HepG2 (cell line): Measurements from ENCODE around the gene ZNF705A. TPM values are rescaled to one million over a fixed set of nuclear protein-coding genes. Genes with fewer than 3 reads are reported as not detected.

ENCODE experiments used
- ATAC-seq: fragments of 200-7000 bp; cut with Tn5 transposase; 3 replicates; pipeline ENCODE4 v1.9.1; 2020; ENCODE audit warnings: mild to moderate bottlenecking, moderate library complexity
- BruUV-seq: library from RNA; stranded (reverse); fragments of 400-500 nt; replicated peaks from 2 replicates; lab custom pipeline; 2021; lab: Mats Ljungman, UMichigan
- CTCF ChIA-PET: fragments of 300-600 bp; formaldehyde crosslinking; extraction: SDS; loops from one replicate; lab custom pipeline; 2021; ENCODE audit warnings: low total read pairs, inconsistent platforms, low intra/inter-chr PET ratio; lab: Yijun Ruan, JAX
- POLR2A ChIA-PET: fragments of 350-600 bp; sonication (Branson Sonifier 250); formaldehyde crosslinking; loops from one replicate; lab custom pipeline; 2020; ENCODE audit warnings: antibody characterized with exemption, inconsistent platforms; lab: Yijun Ruan, JAX
- DNase-seq: peaks from one replicate; pipeline ENCODE4 v3.0.0-alpha.2; 2015; ENCODE audit warnings: low spot score
- FAIRE-seq: peaks from 3 replicates; lab custom pipeline; 2011; peaks lifted over from hg19 to GRCh38; lab: Jason Lieb, UNC
- H2AFZ ChIP-seq: one replicate; pipeline ENCODE4 v1.6.1; 2011; ENCODE audit warnings: low read length, inconsistent platforms
- H3K27ac ChIP-seq: fragments of 300-600 bp; 3 replicates; pipeline ENCODE4 v1.8.0; 2011; ENCODE audit warnings: mixed run types, mild to moderate bottlenecking, mixed read lengths, low read length, inconsistent platforms; ENCODE audit not compliant: insufficient read depth; ENCODE audit errors: extremely low read length
- H3K27me3 ChIP-seq, 2 experiments: fragments of 200-600 bp in 1 of 2; 2 replicates in 1 of 2; 3 replicates in 1 of 2; pipeline versions ENCODE4 v1.6.0 to v1.8.0; 2011; ENCODE audit warnings: low read length in 2 of 2, mild to moderate bottlenecking in 2 of 2, moderate library complexity in 2 of 2, inconsistent platforms in 1 of 2; ENCODE audit not compliant: insufficient read depth in 2 of 2, control insufficient read depth in 1 of 2
- H3K36me3 ChIP-seq, 2 experiments: fragments of 200-600 bp in 1 of 2; replicated peaks in 1 of 2; 2 replicates in 1 of 2; 3 replicates in 1 of 2; pipeline versions ENCODE4 v1.5.1 to v1.8.0; 2011; ENCODE audit warnings: low read length in 2 of 2, inconsistent platforms in 1 of 2; ENCODE audit not compliant: insufficient read depth in 2 of 2, control insufficient read depth in 1 of 2
- H3K4me1 ChIP-seq: 2 replicates; pipeline ENCODE4 v1.5.1; 2012; ENCODE audit warnings: low read length, inconsistent platforms; ENCODE audit not compliant: insufficient read depth
- H3K4me2 ChIP-seq: 2 replicates; pipeline ENCODE4 v1.6.0; 2011; ENCODE audit warnings: low read depth, low read length, inconsistent platforms
- H3K4me3 ChIP-seq, 3 experiments: fragments of 200-600 bp in 1 of 3; sonication (generic), shearing (Covaris generic) in 1 of 3; replicated peaks in 1 of 3; 2 replicates each; pipeline ENCODE4 v1.5.1; 2011 to 2016; ENCODE audit warnings: low read length in 3 of 3, inconsistent platforms in 2 of 3, low read depth in 2 of 3, mild to moderate bottlenecking in 2 of 3, control low read depth in 1 of 3, mixed read lengths in 1 of 3; ENCODE audit not compliant: insufficient read depth in 1 of 3
- H3K79me2 ChIP-seq: one replicate; pipeline ENCODE4 v1.6.1; 2011; ENCODE audit warnings: low read length, inconsistent platforms; ENCODE audit not compliant: insufficient read depth
- H3K9ac ChIP-seq: 2 replicates; pipeline ENCODE4 v1.6.0; 2011; ENCODE audit warnings: mild to moderate bottlenecking, low read depth, low read length, inconsistent platforms; ENCODE audit not compliant: insufficient read depth
- H3K9me3 ChIP-seq: 2 replicates; pipeline ENCODE4 v1.5.1; 2012; ENCODE audit warnings: mild to moderate bottlenecking, low read length
- H4K20me1 ChIP-seq: 2 replicates; pipeline ENCODE4 v1.6.0; 2011; ENCODE audit warnings: inconsistent platforms, mild to moderate bottlenecking, low read length, moderate library complexity; ENCODE audit not compliant: insufficient read depth
- ETV5 ChIP-seq: IDR thresholded peaks from 2 replicates; pipeline ENCODE4 v1.6.1; 2018; ENCODE audit warnings: missing biosample characterization, missing genetic modification reagents, inconsistent platforms, borderline replicate concordance
- FOXC1 ChIP-seq: sonication (generic); formaldehyde crosslinking; IDR thresholded peaks from 2 replicates; pipeline ENCODE4 v1.8.0; 2022; ENCODE audit warnings: mild to moderate bottlenecking, missing genetic modification reagents, borderline replicate concordance
- NR0B2 ChIP-seq: sonication (generic); formaldehyde crosslinking; IDR thresholded peaks from 2 replicates; pipeline ENCODE4 v1.4.0; 2020; ENCODE audit warnings: mild to moderate bottlenecking, missing genetic modification reagents
- PHF8 ChIP-seq: sonication (generic); formaldehyde crosslinking; IDR thresholded peaks from 2 replicates; pipeline ENCODE4 v1.5.0; 2020; ENCODE audit warnings: missing genetic modification reagents
- ZFP36L2 ChIP-seq: sonication (generic); formaldehyde crosslinking; IDR thresholded peaks from 2 replicates; pipeline ENCODE4 v1.4.0; 2020; ENCODE audit warnings: missing genetic modification reagents
- ZMYM3 ChIP-seq: sonication (generic); formaldehyde crosslinking; IDR thresholded peaks from 2 replicates; pipeline ENCODE4 v1.5.1; 2020; ENCODE audit warnings: mild to moderate bottlenecking, missing genetic modification reagents
- ZNF660 ChIP-seq: sonication (generic); formaldehyde crosslinking; IDR thresholded peaks from 2 replicates; pipeline ENCODE4 v1.5.1; 2020; ENCODE audit warnings: mild to moderate bottlenecking, low read depth, missing genetic modification reagents, borderline replicate concordance
- ZNF766 ChIP-seq: sonication (generic); formaldehyde crosslinking; IDR thresholded peaks from 2 replicates; pipeline ENCODE4 v1.5.0; 2020; ENCODE audit warnings: missing genetic modification reagents, borderline replicate concordance
- ZNF768 ChIP-seq: sonication (generic); formaldehyde crosslinking; IDR thresholded peaks from 2 replicates; pipeline ENCODE4 v1.4.0; 2020; ENCODE audit warnings: missing genetic modification reagents
- WGBS: methylation state at CpG from one replicate; pipeline ENCODE4 v1.1.6; 2017; ENCODE audit warnings: low lambda C conversion rate; 5-methylcytosine and 5-hydroxymethylcytosine counted together
- in situ Hi-C: cut with HindIII; loops from 2 replicates; pipeline ENCODE4 v1.10.0; 2017; ENCODE audit warnings: low pct_unique_long_range_greater_than_20kb; ENCODE audit not compliant: extremely low pct_ligation_motif_present
- intact Hi-C: fragments of 100-400 bp; cut with micrococcal nuclease; formaldehyde crosslinking; loops from one replicate; pipeline ENCODE4 v1.10.0; 2022; ENCODE audit not compliant: unreplicated experiment
- polyA plus RNA-seq, 8 experiments: library from polyadenylated mRNA; depleted of rRNA in 3 of 8; stranded (reverse) in 7 of 8; unstranded in 1 of 8; fragments of >200 nt; fragmentation: Illumina TruSeq in 4 of 8; extraction: Trizol in 4 of 8; gene quantifications; 2 replicates each; pipeline versions ENCODE4 v1.2.1 to v1.2.3, GENCODE V29; 2011 to 2016; ENCODE audit warnings: low read depth in 4 of 8, missing spikeins in 1 of 8, mixed read lengths in 1 of 8; ENCODE audit not compliant: insufficient read depth in 1 of 8
- total RNA-seq, 5 experiments: library from RNA; depleted of rRNA; stranded (reverse); fragments of >200 nt; fragmentation: Illumina TruSeq; extraction: Trizol; gene quantifications; 2 replicates each; pipeline ENCODE4 v1.2.3, GENCODE V29; 2016; ENCODE audit warnings: low read depth in 1 of 5
- TF ChIP-seq, protein P1 (sequence below): IDR thresholded peaks from 2 replicates; pipeline ENCODE4 v1.6.1; 2016; ENCODE audit warnings: low read depth, control low read depth
- TF ChIP-seq, protein P2 (sequence below), 2 experiments: fragments of 450-650 bp in 1 of 2; sonication (generic) in 1 of 2; formaldehyde crosslinking; IDR thresholded peaks; 2 replicates each; pipeline versions ENCODE4 v1.5.0 to v1.8.0; 2020 to 2022; ENCODE audit warnings: mild to moderate bottlenecking in 1 of 2, missing genetic modification reagents in 1 of 2

ZNF705A gene
- total and polyA plus RNA-seq, 2 of the 13 experiments (the other 11 are each of a cell fraction or from before 2014, with no cell fraction given), result not detected

DNA sequence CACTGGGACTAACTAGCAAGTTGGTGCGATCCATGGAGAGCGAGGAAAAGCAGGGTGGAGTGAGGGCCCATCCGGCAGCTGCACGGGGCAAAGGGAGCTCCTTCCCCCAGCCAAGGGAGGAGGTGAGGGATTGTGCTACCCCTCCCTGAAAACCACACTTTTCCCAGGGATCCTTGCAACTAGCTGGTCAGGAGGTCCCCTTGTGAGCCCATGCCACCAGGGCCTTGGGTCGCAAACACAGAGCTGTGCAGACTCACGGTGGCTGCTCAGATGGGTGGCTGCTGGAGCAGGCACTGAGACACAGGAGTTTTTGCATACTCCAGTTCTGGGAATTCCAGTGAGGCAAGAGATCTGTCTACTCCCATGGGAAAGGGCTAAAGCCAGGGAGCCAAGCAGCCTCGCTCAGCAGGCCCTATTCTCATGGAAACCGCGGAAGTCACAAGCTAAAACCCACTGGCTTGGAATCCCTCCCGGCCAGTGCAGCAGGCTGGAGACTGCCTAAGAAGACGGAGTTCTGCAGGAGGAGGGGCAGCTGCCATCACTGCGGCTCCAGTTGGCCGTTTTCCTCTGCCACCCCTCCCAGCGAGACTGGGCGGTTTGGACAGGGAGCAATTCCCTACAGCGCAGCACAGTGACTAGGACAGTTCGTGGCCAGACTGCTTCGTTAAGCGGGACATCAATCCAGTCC, 10.9 kb upstream of the ZNF705A start:
- H3K79me2 ChIP-seq, result no peaks in the 10 kb centered on the region
- H3K36me3 ChIP-seq, result no peaks in the 10 kb centered on the region
- H3K4me2 ChIP-seq, result 0 out of 2 replicates have a peak overlapping the region, but pooled peaks have one; percentile 8
- in situ Hi-C loops, result no loop called here
- ATAC-seq (peak; percentile 78), FAIRE-seq (no peak), DNase-seq (no peak)
- H2AFZ ChIP-seq, result no peak overlapping the region
- no peaks in the 10 kb centered on the region for H3K4me1 ChIP-seq
- H3K27me3 ChIP-seq, result peaks cover 0 to 15% of the 10 kb centered on the region in 2 experiments; a peak in 2 of 5 replicates
- no TSS peak for BruUV-seq
- ChIA-PET CTCF (no interaction called here), POLR2A (no interaction called here)
- H4K20me1 ChIP-seq, result no peaks in the 10 kb centered on the region
- WGBS, result 64% methylated on average over 5 of the region's 19 CpGs
- intact Hi-C loops, result no loop called here
- H3K9ac ChIP-seq, result no peak overlapping the region
- H3K27ac ChIP-seq, result no peak overlapping the region
- H3K9me3 ChIP-seq, result no peaks in the 10 kb centered on the region
- H3K4me3 ChIP-seq, result no peak overlapping the region
- TF ChIP-seq ZNF768 (CRISPR knock-in tag) (no peak), ZNF660 (no peak), FOXC1 (CRISPR knock-in tag) (no peak), ETV5 (CRISPR knock-in tag) (no peak), PHF8 (CRISPR knock-in tag) (no peak), ZNF766 (CRISPR knock-in tag) (no peak), ZMYM3 (CRISPR knock-in tag) (no peak), NR0B2 (CRISPR knock-in tag) (no peak), ZFP36L2 (CRISPR knock-in tag) (no peak)
- TF ChIP-seq, protein P1, sequence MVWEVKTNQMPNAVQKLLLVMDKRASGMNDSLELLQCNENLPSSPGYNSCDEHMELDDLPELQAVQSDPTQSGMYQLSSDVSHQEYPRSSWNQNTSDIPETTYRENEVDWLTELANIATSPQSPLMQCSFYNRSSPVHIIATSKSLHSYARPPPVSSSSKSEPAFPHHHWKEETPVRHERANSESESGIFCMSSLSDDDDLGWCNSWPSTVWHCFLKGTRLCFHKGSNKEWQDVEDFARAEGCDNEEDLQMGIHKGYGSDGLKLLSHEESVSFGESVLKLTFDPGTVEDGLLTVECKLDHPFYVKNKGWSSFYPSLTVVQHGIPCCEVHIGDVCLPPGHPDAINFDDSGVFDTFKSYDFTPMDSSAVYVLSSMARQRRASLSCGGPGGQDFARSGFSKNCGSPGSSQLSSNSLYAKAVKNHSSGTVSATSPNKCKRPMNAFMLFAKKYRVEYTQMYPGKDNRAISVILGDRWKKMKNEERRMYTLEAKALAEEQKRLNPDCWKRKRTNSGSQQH (CRISPR knock-in tag), result no peak
- TF ChIP-seq, protein P2, sequence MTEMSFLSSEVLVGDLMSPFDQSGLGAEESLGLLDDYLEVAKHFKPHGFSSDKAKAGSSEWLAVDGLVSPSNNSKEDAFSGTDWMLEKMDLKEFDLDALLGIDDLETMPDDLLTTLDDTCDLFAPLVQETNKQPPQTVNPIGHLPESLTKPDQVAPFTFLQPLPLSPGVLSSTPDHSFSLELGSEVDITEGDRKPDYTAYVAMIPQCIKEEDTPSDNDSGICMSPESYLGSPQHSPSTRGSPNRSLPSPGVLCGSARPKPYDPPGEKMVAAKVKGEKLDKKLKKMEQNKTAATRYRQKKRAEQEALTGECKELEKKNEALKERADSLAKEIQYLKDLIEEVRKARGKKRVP (CRISPR knock-in tag; IDR thresholded peaks at IDR 0.05), result no peak
